H1 (cell line): ENCODE results near the gene PKM. TPM values are rescaled to one million over a fixed set of nuclear protein-coding genes. Genes with fewer than 3 reads are reported as not detected.

Experiments
- CTCF ChIA-PET: fragments of 300-600 bp; sonication (Branson Sonifier 250); formaldehyde crosslinking; loops from one replicate; lab custom pipeline; 2021; ENCODE audit not compliant: partially characterized antibody; lab: Charles Lee
- POLR2A ChIA-PET: fragments of 300-600 bp; sonication (Branson Sonifier 250); formaldehyde crosslinking; loops from one replicate; lab custom pipeline; 2021; ENCODE audit warnings: inconsistent platforms; ENCODE audit not compliant: partially characterized antibody; lab: Charles Lee
- DNase-seq, 2 experiments: peaks; one replicate each; pipeline versions ENCODE4 v3.0.0 to v3.0.0-alpha.2; 2010 to 2022; ENCODE audit warnings: low spot score in 2 of 2, low read depth in 1 of 2, mixed read lengths in 1 of 2
- FAIRE-seq: peaks from 2 replicates; lab custom pipeline; 2011; peaks lifted over from hg19 to GRCh38; lab: Jason Lieb, UNC
- H2AFZ ChIP-seq: 2 replicates; pipeline ENCODE4 v1.8.1; 2012; ENCODE audit warnings: low read length, inconsistent platforms
- H2AK5ac ChIP-seq: 2 replicates; pipeline ENCODE4 v1.6.1; 2013; ENCODE audit warnings: low read depth, low read length
- H2BK120ac ChIP-seq: replicated peaks from 2 replicates; pipeline ENCODE3; 2013; ENCODE audit warnings: low read depth, low read length, inconsistent platforms
- H2BK12ac ChIP-seq: 2 replicates; pipeline ENCODE4 v1.6.1; 2013; ENCODE audit warnings: low read depth, low read length
- H2BK15ac ChIP-seq: 2 replicates; pipeline ENCODE4 v1.6.1; 2013; ENCODE audit warnings: low read length
- H2BK20ac ChIP-seq: 2 replicates; pipeline ENCODE4 v1.6.1; 2013; ENCODE audit warnings: low read length
- H2BK5ac ChIP-seq: 2 replicates; pipeline ENCODE4 v1.6.1; 2013; ENCODE audit warnings: low read depth, low read length
- H3K14ac ChIP-seq: 2 replicates; pipeline ENCODE4 v1.6.1; 2013; ENCODE audit warnings: inconsistent platforms; ENCODE audit not compliant: insufficient read length
- H3K18ac ChIP-seq: 2 replicates; pipeline ENCODE4 v1.6.1; 2013; ENCODE audit warnings: low read length; ENCODE audit errors: extremely low read depth
- H3K23ac ChIP-seq: 2 replicates; pipeline ENCODE4 v1.6.1; 2013; ENCODE audit warnings: inconsistent platforms; ENCODE audit not compliant: insufficient read length
- H3K23me2 ChIP-seq: 2 replicates; pipeline ENCODE4 v1.6.1; 2013; ENCODE audit warnings: low read depth, low read length
- H3K27ac ChIP-seq: 2 replicates; pipeline ENCODE4 v1.6.1; 2011; ENCODE audit warnings: low read depth, low read length, inconsistent platforms
- H3K27me3 ChIP-seq, 4 experiments: replicated peaks in 1 of 4; 1 replicate in 1 of 4; 2 replicates in 3 of 4; pipeline versions ENCODE4 v1.6.1 to v1.8.1; 2011 to 2013; ENCODE audit warnings: low read length in 3 of 4, mild to moderate bottlenecking in 3 of 4, inconsistent platforms in 2 of 4, mixed read lengths in 2 of 4, moderate library complexity in 1 of 4; ENCODE audit not compliant: control insufficient read depth in 3 of 4, insufficient read depth in 3 of 4; ENCODE audit errors: extremely low read depth in 1 of 4
- H3K36me3 ChIP-seq, 4 experiments: 2 replicates each; pipeline versions ENCODE4 v1.6.1 to v1.8.1; 2011 to 2013; ENCODE audit warnings: mild to moderate bottlenecking in 4 of 4, low read length in 3 of 4, moderate library complexity in 2 of 4, control low read depth in 1 of 4, inconsistent platforms in 1 of 4; ENCODE audit not compliant: insufficient read depth in 4 of 4, control insufficient read depth in 2 of 4
- H3K4ac ChIP-seq: replicated peaks from 2 replicates; pipeline ENCODE3; 2013; ENCODE audit warnings: low read length, low read depth, mixed read lengths, inconsistent platforms; ENCODE audit not compliant: insufficient read length
- H3K4me1 ChIP-seq, 4 experiments: replicated peaks in 1 of 4; 1 replicate in 1 of 4; 2 replicates in 3 of 4; pipeline versions ENCODE4 v1.6.1 to v1.8.1; 2011 to 2013; ENCODE audit warnings: low read length in 3 of 4, inconsistent platforms in 2 of 4, mixed read lengths in 1 of 4; ENCODE audit not compliant: insufficient read depth in 4 of 4, control insufficient read depth in 3 of 4
- H3K4me2 ChIP-seq, 2 experiments: 2 replicates each; pipeline versions ENCODE4 v1.6.1 to v1.8.1; 2011 to 2013; ENCODE audit warnings: low read depth in 2 of 2, low read length in 2 of 2, control low read depth in 1 of 2, inconsistent platforms in 1 of 2, mild to moderate bottlenecking in 1 of 2; ENCODE audit not compliant: insufficient read depth in 1 of 2
- H3K4me3 ChIP-seq, 4 experiments: fragments of 200-600, 300-600 bp in 1 of 4; sonication (generic), shearing (Covaris generic), sonication (Bioruptor Twin) in 1 of 4; 2 replicates each; pipeline versions ENCODE4 v1.5.1 to v1.8.1; 2011 to 2016; ENCODE audit warnings: low read length in 4 of 4, low read depth in 3 of 4, control low read depth in 2 of 4, inconsistent platforms in 2 of 4, mild to moderate bottlenecking in 2 of 4, mixed read lengths in 1 of 4, moderate library complexity in 1 of 4; ENCODE audit not compliant: insufficient read depth in 2 of 4; ENCODE audit errors: extremely low read depth in 1 of 4
- H3K56ac ChIP-seq: replicated peaks from 2 replicates; pipeline ENCODE3; 2013; ENCODE audit warnings: low read depth, mild to moderate bottlenecking, mixed read lengths, low read length, inconsistent platforms; ENCODE audit not compliant: insufficient read length
- H3K79me1 ChIP-seq: 2 replicates; pipeline ENCODE4 v1.6.1; 2013; ENCODE audit warnings: low read depth, low read length, control low read depth
- H3K79me2 ChIP-seq, 2 experiments: 2 replicates each; pipeline versions ENCODE4 v1.6.1 to v1.8.1; 2012 to 2013; ENCODE audit warnings: low read length in 2 of 2, mild to moderate bottlenecking in 2 of 2, inconsistent platforms in 1 of 2; ENCODE audit not compliant: insufficient read depth in 2 of 2, control insufficient read depth in 1 of 2
- H3K9ac ChIP-seq, 4 experiments: replicated peaks in 1 of 4; 1 replicate in 1 of 4; 2 replicates in 3 of 4; pipeline versions ENCODE4 v1.6.1 to v1.8.1; 2011 to 2013; ENCODE audit warnings: low read depth in 3 of 4, low read length in 3 of 4, control low read depth in 2 of 4, mild to moderate bottlenecking in 2 of 4, moderate library complexity in 2 of 4, inconsistent platforms in 1 of 4; ENCODE audit errors: extremely low read depth in 1 of 4
- H3K9me3 ChIP-seq, 2 experiments: 2 replicates each; pipeline versions ENCODE4 v1.6.1 to v1.8.1; 2012 to 2013; ENCODE audit warnings: mild to moderate bottlenecking in 2 of 2, moderate library complexity in 2 of 2, control low read depth in 1 of 2, inconsistent platforms in 1 of 2, low read depth in 1 of 2, low read length in 1 of 2, mixed read lengths in 1 of 2; ENCODE audit not compliant: insufficient read depth in 2 of 2
- H4K20me1 ChIP-seq, 2 experiments: replicated peaks in 1 of 2; 2 replicates each; pipeline versions ENCODE3 to v1.8.1; 2011 to 2013; ENCODE audit warnings: inconsistent platforms in 2 of 2, low read length in 2 of 2, mild to moderate bottlenecking in 1 of 2; ENCODE audit not compliant: insufficient read depth in 2 of 2, control insufficient read depth in 1 of 2
- H4K5ac ChIP-seq: 2 replicates; pipeline ENCODE4 v1.6.1; 2013; ENCODE audit warnings: low read length, low read depth, mixed read lengths, inconsistent platforms; ENCODE audit not compliant: insufficient read length
- H4K8ac ChIP-seq: 2 replicates; pipeline ENCODE4 v1.8.0; 2013; ENCODE audit warnings: mild to moderate bottlenecking, moderate library complexity, low read length, inconsistent platforms; ENCODE audit not compliant: insufficient read depth; ENCODE audit errors: extremely low read depth
- H4K91ac ChIP-seq: replicated peaks from 2 replicates; pipeline ENCODE3; 2013; ENCODE audit warnings: low read length, mixed read lengths, inconsistent platforms; ENCODE audit not compliant: insufficient read length
- CBX8 ChIP-seq: fragments of 300-800, 300-1000 bp; sonication (generic); IDR thresholded peaks from 2 replicates; pipeline ENCODE4 v1.7.1; 2016; ENCODE audit warnings: low read depth, low read length, borderline replicate concordance
- HDAC2 ChIP-seq, 2 experiments: fragments of 300-600 bp in 1 of 2; sonication (generic) in 1 of 2; IDR thresholded peaks; 2 replicates each; pipeline ENCODE4 v1.6.1; 2011 to 2012; ENCODE audit warnings: low read depth in 2 of 2, low read length in 2 of 2, mild to moderate bottlenecking in 2 of 2, moderate library complexity in 2 of 2, borderline replicate concordance in 1 of 2, inconsistent platforms in 1 of 2
- WGBS, 2 experiments: shearing (Covaris generic) in 1 of 2; methylation state at CpG; one replicate each; pipeline versions ENCODE4 v1.1.6 to v1.1.7; 2013 to 2015; ENCODE audit warnings: low lambda C conversion rate in 2 of 2, mixed read lengths in 2 of 2, inconsistent platforms in 1 of 2, low coverage in 1 of 2, missing lambda C conversion rate in 1 of 2; ENCODE audit not compliant: insufficient replicate concordance in 2 of 2, insufficient coverage in 1 of 2, insufficient read length in 1 of 2; ENCODE audit errors: extremely low coverage in 1 of 2, missing lambda C conversion rate in 1 of 2; 5-methylcytosine and 5-hydroxymethylcytosine counted together
- polyA plus RNA-seq, 7 experiments: library from polyadenylated mRNA; depleted of rRNA in 3 of 7; stranded (reverse) in 5 of 7; unstranded in 2 of 7; fragments of >200 nt in 5 of 7; fragments of 200-250 nt in 2 of 7; gene quantifications; 1 replicate in 5 of 7; 2 replicates in 1 of 7; 4 replicates in 1 of 7; pipeline versions ENCODE4 v1.2.1 to v1.2.3, GENCODE V29; 2011 to 2013; ENCODE audit warnings: missing spikeins in 2 of 7, mixed read lengths in 2 of 7
- total RNA-seq: library from RNA; stranded (reverse); fragmentation: NEBNext Ultra II Directional; extraction: Animal tissue kit (Norgen Biotek cat#: 25700); gene quantifications from 2 replicates; pipeline ENCODE4 v1.2.1, GENCODE V29; 2021

Gene PKM
- total and polyA plus RNA-seq, 2 of the 8 experiments (the other 6 are each of a cell fraction or from before 2014, with no cell fraction given), result 780 to 856 TPM

DNA sequence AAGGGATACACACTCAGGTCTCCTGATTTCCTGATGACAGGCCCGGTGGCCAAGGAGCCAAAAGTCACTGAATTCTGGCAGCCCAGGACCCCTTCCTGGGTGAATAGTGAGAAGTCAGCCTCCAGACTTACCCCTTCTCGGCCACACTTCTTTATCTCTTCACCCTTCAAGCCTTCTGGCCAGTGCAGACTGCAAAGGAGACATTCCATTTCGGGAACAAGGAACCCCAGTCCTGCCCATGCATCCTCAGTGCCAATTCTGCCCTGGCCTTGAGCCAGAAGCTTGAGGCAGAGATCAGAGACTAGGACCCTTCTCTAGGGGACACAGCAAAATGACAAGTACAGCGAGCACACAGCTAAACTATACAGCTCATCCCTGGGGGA lies 62.2 kb downstream of the PKM start:
- CTCF ChIA-PET, result interaction anchor here (1.0 to 2.1 kb wide), 6 partner anchors 10 to 782 kb away, joined by 3 to 6 read pairs (median 5); no protein-coding TSS in a partner anchor
- Histone ChIP-seq H2BK5ac (no peak overlapping the region), H3K9ac (no peak overlapping the region), H3K4me1 (peaks cover 0 to 8% (median 2%) of the 10 kb centered on the region in 4 experiments; a peak in 3 of 7 replicates), H2AK5ac (no peak overlapping the region), H4K20me1 (no peaks in the 10 kb centered on the region), H3K4ac (no peak overlapping the region), H3K79me2 (no peaks in the 10 kb centered on the region), H3K4me3 (no peak overlapping the region), H3K18ac (no peak overlapping the region), H2BK15ac (no peak overlapping the region), H2AFZ (no peak overlapping the region), H2BK20ac (no peak overlapping the region), H3K23me2 (no peaks in the 10 kb centered on the region), H3K23ac (no peak overlapping the region), H3K27me3 (no peaks in the 10 kb centered on the region), H3K36me3 (no peaks in the 10 kb centered on the region), H4K91ac (no peak overlapping the region), H4K8ac (no peak overlapping the region), H3K9me3 (no peaks in the 10 kb centered on the region), H3K4me2 (no peak overlapping the region), H3K27ac (no peak overlapping the region), H4K5ac (no peak overlapping the region), H2BK120ac (no peak overlapping the region), H3K14ac (no peak overlapping the region), H3K56ac (no peak overlapping the region), H3K79me1 (no peaks in the 10 kb centered on the region), H2BK12ac (no peak overlapping the region)
- WGBS, 2 experiments, result 86% methylated on average over 4 of the region's 4 CpGs; no CpG with 5 or more reads in 1 of the 2 experiments
- FAIRE-seq, result no peak
- no peak for DNase-seq
- POLR2A ChIA-PET, result interaction anchor here (0.6 to 1.5 kb wide), 3 partner anchors 13 to 1278 kb away, joined by 3 read pairs; no protein-coding TSS in a partner anchor
- TF ChIP-seq HDAC2 (IDR thresholded peaks at IDR 0.05; ENCODE audit: borderline replicate concordance in 1 of 2, low read depth in 2 of 2, low read length in 2 of 2), result no peak
- no peak for TF ChIP-seq CBX8
